Activated CD4-positive, alpha-beta T cell treated with anti-CD3 and anti-CD28 coated beads, Interleukin-2, Interleukin-4, amounts not matched to agents 100 ng/mL and 50 ng/mL, durations not matched to agents 16 hours and 8 hours (primary cell): Measurements from ENCODE around the gene CLTRN.
A peak's percentile ranks its signal among the peaks of the same experiment; 100 is the strongest.
"Not testable (repeated sequence)": the region's sequence is repeated elsewhere in the genome, so short reads cannot be mapped to it uniquely, and the experiment has no call there.

Experiments used
- DNase-seq: peaks from one replicate; pipeline ENCODE4 v3.0.0-alpha.2; 2020; ENCODE audit warnings: low spot score

CLTRN gene

GRCh38 chrX:15664487-15665444 is at the start of gene CLTRN:
TSS of gene CLTRN (minus strand) at chrX:15664805. CDS start at chrX:15664775, 30 bp downstream.
- DNase-seq = no peak

GRCh38 chrX:15704273-15704672 is 39.7 kb upstream of the CLTRN start:
- not testable (repeated sequence) for DNase-seq

GRCh38 chrX:15703809-15704208 is 39.2 kb upstream of the CLTRN start:
- not testable (repeated sequence) for DNase-seq

GRCh38 chrX:15702488-15703371 is 38.1 kb upstream of the CLTRN start:
- no peak for DNase-seq

- DNase-seq = no peak
Measured at GRCh38 chrX:15696516-15696915, 31.9 kb upstream of the CLTRN start.

- DNase-seq = no peak
Measured at GRCh38 chrX:15694941-15695451, 30.4 kb upstream of the CLTRN start.

- peak; percentile 76 for DNase-seq
Measured at GRCh38 chrX:15686818-15687685, 22.4 kb upstream of the CLTRN start.

GRCh38 chrX:15683193-15683592 is 18.6 kb upstream of the CLTRN start:
- DNase-seq = no peak

GRCh38 chrX:15681433-15681832 is 16.8 kb upstream of the CLTRN start:
- DNase-seq = no peak

- DNase-seq = peak; percentile 9
Measured at GRCh38 chrX:15680401-15680800, 15.8 kb upstream of the CLTRN start.

- DNase-seq = no peak
Measured at GRCh38 chrX:15679246-15679645, 14.6 kb upstream of the CLTRN start.

GRCh38 chrX:15678339-15678738 is 13.7 kb upstream of the CLTRN start:
- DNase-seq = no peak

GRCh38 chrX:15676886-15677285 is 12.3 kb upstream of the CLTRN start:
- no peak for DNase-seq

- DNase-seq = peak; percentile 88
Measured at GRCh38 chrX:15675490-15675921, 10.9 kb upstream of the CLTRN start.

GRCh38 chrX:15674841-15675489 is 10.4 kb upstream of the CLTRN start:
- DNase-seq = peak; percentile 93

- DNase-seq = no peak
Measured at GRCh38 chrX:15674514-15674840, 9.9 kb upstream of the CLTRN start.

- no peak for DNase-seq
Measured at GRCh38 chrX:15673970-15674369, 9.4 kb upstream of the CLTRN start.

- no peak for DNase-seq
Measured at GRCh38 chrX:15672881-15673280, 8.3 kb upstream of the CLTRN start.

- no peak for DNase-seq
Measured at GRCh38 chrX:15663439-15663838, 1.2 kb downstream of the CLTRN start.

- not testable (repeated sequence) for DNase-seq
Measured at GRCh38 chrX:15654804-15655203, 9.8 kb downstream of the CLTRN start.

- DNase-seq = no peak
Measured at GRCh38 chrX:15653961-15654360, 10.6 kb downstream of the CLTRN start.
